ENCODE results near the gene PRKAR1B. TPM values are rescaled to one million over a fixed set of nuclear protein-coding genes. Genes with fewer than 3 reads are reported as not detected.

Gene PRKAR1B
- polyA plus RNA-seq, 1 of the 3 experiments (the other 2 are of a cell fraction): 63.7 TPM

DNA sequence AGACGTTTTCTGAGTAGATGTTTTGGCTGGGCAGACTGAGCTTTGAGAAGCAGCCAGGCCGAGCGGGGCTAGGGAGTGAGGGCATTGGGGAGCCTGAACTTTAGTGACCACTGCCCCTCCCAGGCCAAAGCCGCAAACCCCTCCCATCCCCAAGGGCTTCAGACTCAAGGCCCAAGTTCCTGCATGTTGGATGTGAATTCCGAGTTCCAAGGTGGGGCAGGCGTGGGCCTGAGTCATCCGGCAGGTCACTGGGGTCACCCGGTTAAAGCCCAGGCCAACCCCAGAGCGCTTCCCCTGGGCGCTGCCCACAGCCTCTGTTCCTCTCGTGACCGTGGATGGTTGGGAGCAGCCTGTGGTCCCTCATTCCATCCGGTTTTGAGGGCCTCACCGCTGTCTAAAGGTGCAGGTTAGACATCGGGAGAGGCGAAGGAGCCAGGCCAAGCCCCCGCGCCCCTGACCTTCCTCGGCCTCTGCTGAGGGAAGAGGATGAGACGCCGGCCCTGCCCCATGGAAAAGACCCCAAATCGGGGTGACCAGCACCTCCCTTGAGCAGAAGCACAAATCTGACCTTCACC lies 200.5 kb downstream of the PRKAR1B start:
- POLR2A ChIA-PET: no interaction called here
- CTCF ChIA-PET: interaction anchor here (1.5 to 2.4 kb wide), 2 partner anchors 193 to 205 kb away, joined by 3 to 6 read pairs; no protein-coding TSS in a partner anchor
- no peak overlapping the region for H3K4me2 ChIP-seq
- 80% methylated on average over 13 of the region's 22 CpGs for WGBS (ENCODE audit: low lambda C conversion rate)
- no peaks in the 10 kb centered on the region for H3F3A ChIP-seq (replicated peaks; ENCODE audit: insufficient read depth)
- H4K20me1 ChIP-seq (ENCODE audit: insufficient read depth): no peaks in the 10 kb centered on the region
- no peak overlapping the region for H3K9ac ChIP-seq
- peaks cover 4 to 5% of the 10 kb centered on the region in 2 experiments; a peak in 2 of 4 replicates for H3K4me1 ChIP-seq (ENCODE audit: control insufficient read depth in 1 of 2, insufficient read depth in 2 of 2, low read depth in 1 of 2, low read length in 1 of 2)
- H3K9me3 ChIP-seq: no peaks in the 10 kb centered on the region
- no peaks in the 10 kb centered on the region for H3K79me2 ChIP-seq (ENCODE audit: insufficient read depth)
- no peaks in the 10 kb centered on the region for H3K27me3 ChIP-seq (ENCODE audit: insufficient read depth)
- H3K4me3 ChIP-seq (ENCODE audit: low read depth in 2 of 2, low read length in 1 of 2): no peak overlapping the region
- H2AFZ ChIP-seq (ENCODE audit: low read depth): no peak overlapping the region
- no peaks in the 10 kb centered on the region for H3K9me2 ChIP-seq
- H3K27ac ChIP-seq (ENCODE audit: low read depth in 2 of 2, low read length in 1 of 2): no peak overlapping the region
- TF ChIP-seq IRF3 (IDR thresholded peaks at IDR 0.05; ENCODE audit: low read depth, low read length) (no peak), SIN3A (IDR thresholded peaks at IDR 0.05; ENCODE audit: borderline replicate concordance, low read depth, low read length) (no peak), PBX3 (IDR thresholded peaks at IDR 0.05) (no peak), RAD21 (IDR thresholded peaks at IDR 0.05; ENCODE audit: low read length) (no peak), RFX5 (IDR thresholded peaks at IDR 0.05; ENCODE audit: low read length) (no peak), EP300 (IDR thresholded peaks at IDR 0.05; ENCODE audit: borderline replicate concordance in 1 of 2, low read depth in 1 of 2, low read length in 1 of 2) (no peak), EZH2phosphoT487 (IDR thresholded peaks at IDR 0.05; ENCODE audit: borderline replicate concordance, low read depth) (no peak), ELF1 (IDR thresholded peaks at IDR 0.05) (no peak), MXI1 (IDR thresholded peaks at IDR 0.05; ENCODE audit: low read depth, low read length) (no peak)
- H3K36me3 ChIP-seq (replicated peaks in 1 of 2; ENCODE audit: control insufficient read depth in 1 of 2, insufficient read depth in 2 of 2, low read length in 1 of 2): no peaks in the 10 kb centered on the region
- DNase-seq: no peak

DNA sequence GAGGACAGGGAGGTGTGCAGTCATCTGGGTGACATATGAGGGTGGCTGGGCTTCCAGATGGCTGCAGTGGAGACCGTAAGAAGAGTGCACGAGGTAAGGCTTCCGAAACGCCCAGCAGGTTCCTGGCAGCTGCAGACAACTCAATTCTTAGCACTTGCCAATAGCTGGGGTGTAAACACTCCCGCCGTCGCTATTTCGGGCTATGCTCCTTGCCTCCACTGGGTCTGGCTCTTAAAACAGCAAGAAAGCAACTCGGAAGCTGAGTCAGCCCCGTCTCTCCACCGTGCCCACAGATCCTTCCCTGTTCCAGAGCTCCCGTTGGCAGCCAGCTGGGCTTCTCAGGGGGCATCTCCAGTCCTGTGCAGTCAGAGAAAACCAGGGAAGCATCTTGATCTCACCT lies 201.3 kb downstream of the PRKAR1B start:
- Histone ChIP-seq H3K9me2 (no peaks in the 10 kb centered on the region), H3K27me3 (ENCODE audit: insufficient read depth) (no peaks in the 10 kb centered on the region), H3K79me2 (ENCODE audit: insufficient read depth) (no peaks in the 10 kb centered on the region), H3K4me1 (ENCODE audit: control insufficient read depth in 1 of 2, insufficient read depth in 2 of 2, low read depth in 1 of 2, low read length in 1 of 2) (peaks cover 4 to 9% of the 10 kb centered on the region in 2 experiments; a peak in 2 of 4 replicates), H3K9me3 (no peaks in the 10 kb centered on the region), H3F3A (replicated peaks; ENCODE audit: insufficient read depth) (no peaks in the 10 kb centered on the region), H3K27ac (ENCODE audit: low read depth in 2 of 2, low read length in 1 of 2) (no peak overlapping the region), H3K4me3 (ENCODE audit: low read depth in 2 of 2, low read length in 1 of 2) (no peak overlapping the region), H2AFZ (ENCODE audit: low read depth) (no peak overlapping the region), H3K9ac (no peak overlapping the region), H3K4me2 (no peak overlapping the region), H4K20me1 (ENCODE audit: insufficient read depth) (no peaks in the 10 kb centered on the region), H3K36me3 (replicated peaks in 1 of 2; ENCODE audit: control insufficient read depth in 1 of 2, insufficient read depth in 2 of 2, low read length in 1 of 2) (no peaks in the 10 kb centered on the region)
- DNase-seq: no peak
- TF ChIP-seq EP300 (IDR thresholded peaks at IDR 0.05; ENCODE audit: borderline replicate concordance in 1 of 2, low read depth in 1 of 2, low read length in 1 of 2) (no peak), POLR2AphosphoS5 (IDR thresholded peaks at IDR 0.05; ENCODE audit: low read depth, low read length) (no peak), GABPA (IDR thresholded peaks at IDR 0.05; ENCODE audit: low read depth) (no peak), EZH2phosphoT487 (IDR thresholded peaks at IDR 0.05; ENCODE audit: borderline replicate concordance, low read depth) (no peak), PBX3 (IDR thresholded peaks at IDR 0.05) (no peak), RFX5 (IDR thresholded peaks at IDR 0.05; ENCODE audit: low read length) (no peak), FOSL2 (IDR thresholded peaks at IDR 0.05; ENCODE audit: borderline replicate concordance, low read depth) (no peak), TEAD4 (IDR thresholded peaks at IDR 0.05; ENCODE audit: borderline replicate concordance, insufficient read depth) (no peak), FOXJ3 (CRISPR knock-in tag; IDR thresholded peaks at IDR 0.05) (no peak)
- CTCF ChIA-PET: interaction anchor here (0.8 to 2.4 kb wide), 3 partner anchors 36 to 204 kb away, joined by 3 to 6 read pairs (median 3); no protein-coding TSS in a partner anchor
- WGBS (ENCODE audit: low lambda C conversion rate): 83% methylated on average over 11 of the region's 12 CpGs
- POLR2A ChIA-PET: no interaction called here
